Activated CD4-positive, alpha-beta T cell treated with anti-CD3 and anti-CD28 coated beads, Interleukin-2, amount 10 ng/mL, durations not matched to agents 7 days and 5 days (primary cell): Measurements from ENCODE around the gene SKIL. TPM values are rescaled to one million over a fixed set of nuclear protein-coding genes. Genes with fewer than 3 reads are reported as not detected.
"Not testable (repeated sequence)": the region's sequence is repeated elsewhere in the genome, so short reads cannot be mapped to it uniquely, and the experiment has no call there.

Experiments
- CTCF ChIA-PET: fragments of 350-600 bp; sonication (Branson Sonifier 250); formaldehyde crosslinking; loops from one replicate; lab custom pipeline; 2021; ENCODE audit warnings: antibody characterized with exemption; lab: Charles Lee
- POLR2A ChIA-PET: fragments of 350-600 bp; sonication (Branson Sonifier 250); formaldehyde crosslinking; loops from one replicate; lab custom pipeline; 2021; ENCODE audit warnings: antibody characterized with exemption; lab: Charles Lee
- DNase-seq: peaks from one replicate; pipeline ENCODE4 v3.0.0-alpha.2; 2020
- H3K27ac Mint-ChIP-seq: one replicate; pipeline ENCODE4 v1.8.0; 2021; ENCODE audit warnings: mild to moderate bottlenecking, moderate library complexity, mixed read lengths
- H3K27me3 Mint-ChIP-seq: one replicate; pipeline ENCODE4 v1.8.0; 2021; ENCODE audit warnings: mixed read lengths
- H3K36me3 Mint-ChIP-seq: one replicate; pipeline ENCODE4 v1.8.0; 2021; ENCODE audit warnings: low read depth, mixed read lengths
- H3K4me1 Mint-ChIP-seq: one replicate; pipeline ENCODE4 v1.8.0; 2021; ENCODE audit warnings: mixed read lengths
- H3K4me3 Mint-ChIP-seq: one replicate; pipeline ENCODE4 v1.8.0; 2021; ENCODE audit warnings: mild to moderate bottlenecking, moderate library complexity, mixed read lengths
- H3K9me3 Mint-ChIP-seq: one replicate; pipeline ENCODE4 v1.8.0; 2021; ENCODE audit warnings: mixed read lengths
- total RNA-seq, 2 experiments: library from RNA; stranded (reverse); gene quantifications; one replicate each; pipeline ENCODE4 v1.2.3, GENCODE V29; 2021

SKIL gene
- total RNA-seq, result 10 to 100 TPM; 15.9 to 19.1 TPM

- ChIA-PET POLR2A (interaction anchor here (0.6 kb wide), 1 partner anchor 177 kb away, joined by 6 read pairs; no protein-coding TSS in a partner anchor), CTCF (interaction anchor here (0.6 to 2.4 kb wide), 9 partner anchors 9 to 171 kb away, joined by 3 to 6 read pairs (median 4); no protein-coding TSS in a partner anchor)
- Mint-ChIP-seq H3K9me3 (peaks cover 5% of the 10 kb centered on the region), H3K4me3 (peak within 1 kb of the TSS; percentile 94), H3K27me3 (peaks cover 4% of the 10 kb centered on the region), H3K36me3 (peaks cover 31% of the 10 kb centered on the region), H3K27ac (peak within 1 kb of the TSS; percentile 98), H3K4me1 (peaks cover 40% of the 10 kb centered on the region)
- DNase-seq, result peak; percentile 94
Observed at GRCh38 chr3:170357176-170358041, at the start of gene SKIL. Gene SKIL, plus strand, starts transcription at chr3:170357715. Its CDS starts 2,617 bp downstream, at chr3:170360332.

DNA sequence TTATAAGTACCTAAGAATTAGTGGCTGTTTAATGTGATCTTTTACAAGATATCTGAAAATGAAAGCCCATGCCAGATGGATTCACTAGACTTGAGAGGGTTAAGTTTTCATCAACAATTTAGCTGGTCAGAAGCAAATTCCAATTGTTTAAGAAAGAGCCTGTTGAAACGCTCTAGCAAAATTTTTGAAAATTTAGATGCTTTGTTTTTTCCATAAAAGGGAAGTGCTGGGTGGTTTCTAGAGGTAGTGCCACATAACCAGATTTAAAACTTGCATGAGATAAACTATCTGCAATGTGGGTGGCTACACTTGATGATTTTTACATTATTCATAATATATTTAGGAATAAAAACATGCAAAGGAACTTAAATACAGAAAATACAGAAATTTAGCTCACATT, 48.5 kb upstream of the SKIL start:
- H3K27me3 Mint-ChIP-seq, result no peaks in the 10 kb centered on the region
- no peaks in the 10 kb centered on the region for H3K36me3 Mint-ChIP-seq
- H3K4me3 Mint-ChIP-seq, result no peak overlapping the region
- ChIA-PET POLR2A (no interaction called here), CTCF (interaction anchor here (0.9 to 1.3 kb wide), 2 partner anchors 10 to 102 kb away, joined by 3 to 5 read pairs; no protein-coding TSS in a partner anchor)
- H3K4me1 Mint-ChIP-seq, result no peaks in the 10 kb centered on the region
- no peak overlapping the region for H3K27ac Mint-ChIP-seq
- no peaks in the 10 kb centered on the region for H3K9me3 Mint-ChIP-seq
- DNase-seq, result no peak

GRCh38 chr3:170317954-170318353, 39.6 kb upstream of the SKIL start:
- ChIA-PET POLR2A (interaction anchor here (0.6 kb wide), 1 partner anchor 58 kb away, joined by 3 read pairs; no protein-coding TSS in a partner anchor), CTCF (interaction anchor here (0.6 to 0.7 kb wide), 2 partner anchors 22 to 40 kb away, joined by 4 read pairs; partner anchors contain the start of gene SKIL)
- H3K4me3 Mint-ChIP-seq, result no peak overlapping the region
- peaks cover 4% of the 10 kb centered on the region for H3K27me3 Mint-ChIP-seq
- no peak for DNase-seq
- H3K36me3 Mint-ChIP-seq, result no peaks in the 10 kb centered on the region
- H3K9me3 Mint-ChIP-seq, result no peaks in the 10 kb centered on the region
- no peaks in the 10 kb centered on the region for H3K4me1 Mint-ChIP-seq
- no peak overlapping the region for H3K27ac Mint-ChIP-seq

DNA sequence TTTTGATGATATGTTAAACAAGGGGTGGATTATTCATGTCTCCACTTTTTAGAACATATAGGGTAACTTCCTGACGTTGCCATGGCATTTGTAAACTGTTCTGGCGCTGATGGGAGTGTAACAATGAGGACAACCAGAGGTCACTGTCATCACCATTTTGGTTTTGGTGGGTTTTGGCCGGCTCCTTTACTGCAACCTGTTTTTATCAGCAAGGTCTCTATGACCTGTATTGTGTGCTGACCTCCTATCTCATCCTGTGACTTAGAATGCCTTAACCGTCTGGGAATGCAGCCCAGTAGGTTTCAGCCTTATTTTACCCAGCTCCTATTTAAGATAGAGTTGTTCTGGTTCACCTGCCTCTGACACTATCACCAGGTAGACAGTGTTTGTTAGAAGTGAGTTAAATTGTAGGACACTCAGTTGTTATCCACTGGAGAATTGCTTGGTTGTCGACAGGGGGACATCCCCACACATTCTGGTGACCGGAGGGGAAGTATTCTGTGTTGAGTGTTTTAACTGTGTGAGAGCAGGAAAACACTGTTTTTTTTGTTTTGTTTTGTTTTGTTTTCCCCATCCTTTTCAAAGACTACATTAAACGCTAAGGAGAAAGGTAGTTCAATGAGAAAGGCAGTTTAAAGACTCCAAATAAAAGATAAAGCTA, 36.9 kb upstream of the SKIL start:
- Mint-ChIP-seq H3K4me1 (no peaks in the 10 kb centered on the region), H3K27ac (no peak overlapping the region), H3K36me3 (no peaks in the 10 kb centered on the region), H3K27me3 (peaks cover 4% of the 10 kb centered on the region), H3K4me3 (no peak overlapping the region), H3K9me3 (no peaks in the 10 kb centered on the region)
- ChIA-PET CTCF (interaction anchor here (0.6 kb wide), 1 partner anchor 426 kb away, joined by 3 read pairs; no protein-coding TSS in a partner anchor), POLR2A (no interaction called here)
- no peak for DNase-seq

GRCh38 chr3:170321321-170322034, 36.0 kb upstream of the SKIL start:
- no peak overlapping the region for H3K27ac Mint-ChIP-seq
- H3K4me1 Mint-ChIP-seq, result no peaks in the 10 kb centered on the region
- H3K9me3 Mint-ChIP-seq, result peaks cover under 1% of the 10 kb centered on the region
- no peaks in the 10 kb centered on the region for H3K36me3 Mint-ChIP-seq
- POLR2A ChIA-PET, result no interaction called here
- CTCF ChIA-PET, result interaction anchor here (0.6 to 1.0 kb wide), 3 partner anchors 14 to 427 kb away, joined by 3 read pairs; partner anchors contain the start of gene SKIL
- no peak for DNase-seq
- H3K27me3 Mint-ChIP-seq, result peaks cover 4% of the 10 kb centered on the region
- H3K4me3 Mint-ChIP-seq, result no peak overlapping the region

DNA sequence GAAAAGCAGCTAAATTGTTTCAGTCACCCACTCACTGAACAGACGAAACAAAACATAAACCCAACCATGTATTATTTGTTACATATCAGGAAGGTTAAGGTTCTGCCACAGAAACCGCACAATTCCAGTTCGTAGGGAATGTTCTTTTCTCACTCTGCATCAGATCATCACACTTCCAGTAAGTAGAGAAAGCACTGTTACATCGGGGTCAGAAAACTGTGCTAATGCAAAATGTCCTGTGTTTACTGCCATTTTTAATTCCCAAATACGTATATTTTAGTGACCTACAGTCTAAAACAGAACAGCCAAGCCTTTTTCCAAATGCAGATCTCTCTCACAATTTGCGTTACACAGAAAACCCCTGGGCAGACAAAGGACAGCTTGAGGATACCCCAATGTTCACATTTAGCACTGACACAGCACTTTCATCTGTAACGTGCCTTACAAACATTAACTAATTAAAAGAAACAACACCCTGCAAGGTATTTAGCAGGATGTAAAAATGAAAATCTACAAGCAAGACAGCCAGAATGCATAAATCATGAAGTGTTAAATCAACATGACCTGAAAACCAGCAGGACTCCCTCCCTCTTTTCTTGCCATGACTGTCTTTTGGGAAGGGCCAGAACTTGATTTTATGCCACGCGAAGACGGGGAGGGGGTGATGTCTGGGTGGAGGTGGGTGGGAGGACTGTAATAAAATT, 34.8 kb upstream of the SKIL start:
- no peak for DNase-seq
- no peak overlapping the region for H3K4me3 Mint-ChIP-seq
- no peaks in the 10 kb centered on the region for H3K36me3 Mint-ChIP-seq
- H3K4me1 Mint-ChIP-seq, result no peaks in the 10 kb centered on the region
- ChIA-PET CTCF (no interaction called here), POLR2A (no interaction called here)
- H3K27ac Mint-ChIP-seq, result no peak overlapping the region
- H3K27me3 Mint-ChIP-seq, result peaks cover 4% of the 10 kb centered on the region
- H3K9me3 Mint-ChIP-seq, result peaks cover 2% of the 10 kb centered on the region

- CTCF ChIA-PET, result no interaction called here
- POLR2A ChIA-PET, result no interaction called here
- Mint-ChIP-seq H3K27me3 (peaks cover 4% of the 10 kb centered on the region), H3K36me3 (no peaks in the 10 kb centered on the region), H3K4me3 (no peak overlapping the region), H3K4me1 (no peaks in the 10 kb centered on the region), H3K9me3 (peaks cover 2% of the 10 kb centered on the region), H3K27ac (no peak overlapping the region)
- no peak for DNase-seq
Observed at GRCh38 chr3:170323331-170323730, 34.2 kb upstream of the SKIL start.

GRCh38 chr3:170324962-170325361, 32.6 kb upstream of the SKIL start:
- Mint-ChIP-seq H3K9me3 (peaks cover 6% of the 10 kb centered on the region), H3K27me3 (peaks cover 4% of the 10 kb centered on the region), H3K4me1 (no peaks in the 10 kb centered on the region), H3K4me3 (no peak overlapping the region), H3K27ac (no peak overlapping the region), H3K36me3 (no peaks in the 10 kb centered on the region)
- ChIA-PET CTCF (interaction anchor here (0.6 to 1.1 kb wide), 4 partner anchors 9 to 1007 kb away, joined by 3 to 5 read pairs (median 4); no protein-coding TSS in a partner anchor), POLR2A (no interaction called here)
- DNase-seq, result no peak

DNA sequence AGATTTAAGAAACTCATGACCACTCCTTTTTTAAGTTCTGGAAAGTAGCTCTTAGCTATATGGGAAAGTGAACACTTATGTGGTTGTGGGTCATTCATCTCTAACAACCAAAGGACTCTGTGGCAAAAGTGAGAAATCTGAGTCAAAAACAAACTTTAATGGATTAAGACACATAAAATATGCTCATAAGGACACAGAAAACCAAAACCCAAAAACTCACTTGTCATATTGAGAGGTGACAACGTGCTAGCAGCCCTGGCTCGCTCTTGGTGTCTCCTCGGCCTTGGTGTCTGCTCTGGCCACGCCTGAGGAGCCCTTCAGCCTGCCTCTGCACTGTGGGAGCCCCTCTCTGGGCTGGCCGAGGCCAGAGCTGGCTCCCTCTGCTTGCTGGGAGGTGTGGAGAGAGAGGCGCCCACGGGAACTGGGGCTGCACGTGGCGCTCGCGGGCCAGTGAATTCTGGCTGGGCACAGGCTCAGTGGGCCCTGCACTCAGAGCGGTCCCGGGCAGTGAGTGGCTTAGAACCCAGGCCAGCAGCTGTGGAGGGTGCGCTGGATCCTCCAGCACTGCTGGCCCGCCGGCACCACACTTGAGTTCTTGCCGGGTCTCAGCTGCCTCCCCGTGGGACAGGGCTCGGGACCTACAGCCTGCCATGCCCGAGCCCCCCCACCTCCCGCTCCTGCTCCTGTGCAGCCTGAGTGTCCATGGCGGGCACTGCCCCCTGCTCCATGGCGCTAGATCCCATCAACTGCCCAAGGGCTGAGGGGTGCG, 30.3 kb upstream of the SKIL start:
- CTCF ChIA-PET, result interaction anchor here (0.6 to 0.7 kb wide), 2 partner anchors 126 to 527 kb away, joined by 3 read pairs; no protein-coding TSS in a partner anchor
- no peak for DNase-seq
- Mint-ChIP-seq H3K36me3 (no peaks in the 10 kb centered on the region), H3K4me1 (no peaks in the 10 kb centered on the region), H3K27ac (no peak overlapping the region), H3K9me3 (peaks cover 6% of the 10 kb centered on the region), H3K4me3 (no peak overlapping the region), H3K27me3 (peaks cover 4% of the 10 kb centered on the region)
- POLR2A ChIA-PET, result no interaction called here

DNA sequence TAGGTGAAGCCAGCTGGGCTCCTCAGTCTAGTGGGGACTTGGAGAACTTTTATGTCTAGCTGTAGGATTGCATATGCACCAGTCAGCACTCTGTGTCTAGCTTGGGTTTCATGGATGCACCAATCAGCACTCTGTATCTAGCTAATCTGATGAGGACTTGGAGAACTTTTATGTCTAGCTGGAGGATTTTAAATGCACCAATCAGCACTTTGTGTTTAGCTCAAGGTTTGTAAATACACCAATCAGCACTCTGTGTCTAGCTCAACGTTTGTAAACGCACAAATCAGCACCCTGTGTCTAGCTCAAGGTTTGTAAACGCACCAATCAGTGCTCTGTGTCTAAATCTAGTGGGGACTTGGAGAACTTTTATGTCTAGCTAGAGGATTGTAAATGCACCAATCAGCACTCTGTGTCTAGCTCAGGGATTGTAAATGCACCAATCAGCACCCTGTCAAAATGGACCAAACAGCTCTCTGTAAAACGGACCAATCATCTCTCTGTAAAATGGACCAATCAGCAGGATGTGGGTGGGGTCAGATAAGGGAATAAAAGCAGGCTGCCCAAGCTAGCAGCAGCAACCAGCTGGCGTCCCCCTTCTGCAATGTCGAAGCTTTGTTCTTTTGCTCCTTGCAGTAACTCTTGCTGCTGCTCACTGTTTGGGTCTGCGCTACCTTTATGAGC, 29.5 kb upstream of the SKIL start:
- POLR2A ChIA-PET, H3K4me1 Mint-ChIP-seq, DNase-seq, H3K36me3 Mint-ChIP-seq, H3K27ac Mint-ChIP-seq, H3K9me3 Mint-ChIP-seq, H3K27me3 Mint-ChIP-seq, CTCF ChIA-PET, H3K4me3 Mint-ChIP-seq: not testable (repeated sequence)

GRCh38 chr3:170330366-170330765, 27.1 kb upstream of the SKIL start:
- CTCF ChIA-PET, result no interaction called here
- Mint-ChIP-seq H3K4me3 (no peak overlapping the region), H3K4me1 (no peaks in the 10 kb centered on the region), H3K36me3 (no peaks in the 10 kb centered on the region), H3K27ac (no peak overlapping the region), H3K27me3 (no peaks in the 10 kb centered on the region), H3K9me3 (peaks cover 6% of the 10 kb centered on the region)
- POLR2A ChIA-PET, result no interaction called here
- no peak for DNase-seq
